ENCODE data around the gene FHIP2A.
A peak's percentile ranks its signal among the peaks of the same experiment; 100 is the strongest.

FHIP2A gene

GRCh38 chr10:114857922-114858629 lies 36.5 kb downstream of the FHIP2A start:
- no peak for DNase-seq

- DNase-seq = no peak
Measured at GRCh38 chr10:114859222-114859621, 37.6 kb downstream of the FHIP2A start.

- no peak for DNase-seq
Measured at GRCh38 chr10:114862456-114862855, 40.9 kb downstream of the FHIP2A start.

GRCh38 chr10:114867365-114867764 lies 45.8 kb downstream of the FHIP2A start:
- no peak for DNase-seq

- DNase-seq = peak; percentile 61
Measured at GRCh38 chr10:114868870-114869519, 47.4 kb downstream of the FHIP2A start.

- DNase-seq = peak; percentile 93
Measured at GRCh38 chr10:114869520-114869892, 47.9 kb downstream of the FHIP2A start.

GRCh38 chr10:114870486-114870885 lies 48.9 kb downstream of the FHIP2A start:
- no peak for DNase-seq

GRCh38 chr10:114871379-114871778 lies 49.8 kb downstream of the FHIP2A start:
- no peak for DNase-seq
